ENCODE data around the gene DDAH1.

The DDAH1 gene

GRCh38 chr1:85462931-85463649 lies 1.9 kb downstream of the DDAH1 start:
- Histone ChIP-seq H3K4me3 (no peak overlapping the region), H3K9me3 (replicated peaks in 1 of 11) (peaks cover 13 to 26% (median 22%) of the 10 kb centered on the region in 11 experiments), H3K9ac (no peak overlapping the region), H3K36me3 (no peaks in the 10 kb centered on the region), H4K20me1 (no peaks in the 10 kb centered on the region), H3K4me2 (no peak overlapping the region), H3K27me3 (no peaks in the 10 kb centered on the region), H3K4me1 (no peaks in the 10 kb centered on the region), H3K27ac (no peak overlapping the region)
- TF ChIP-seq Cebpa-rat (IDR thresholded peaks at IDR 0.05): no peak

- no peak for TF ChIP-seq Cebpa-rat (IDR thresholded peaks at IDR 0.05)
- no peaks in the 10 kb centered on the region for H3K27me3 ChIP-seq
- no peak overlapping the region for H3K9ac ChIP-seq
- no peak overlapping the region for H3K27ac ChIP-seq
- no peak overlapping the region for H3K4me2 ChIP-seq
- no peak overlapping the region for H3K4me3 ChIP-seq
- no peaks in the 10 kb centered on the region for H3K36me3 ChIP-seq
- H4K20me1 ChIP-seq: no peaks in the 10 kb centered on the region
- H3K9me3 ChIP-seq (replicated peaks in 1 of 11): peaks cover 13 to 25% (median 22%) of the 10 kb centered on the region in 11 experiments
- no peaks in the 10 kb centered on the region for H3K4me1 ChIP-seq
Measured at GRCh38 chr1:85461216-85461918, 3.6 kb downstream of the DDAH1 start.

- Histone ChIP-seq H3K9ac (no peak overlapping the region), H3K27me3 (no peaks in the 10 kb centered on the region), H4K20me1 (no peaks in the 10 kb centered on the region), H3K4me1 (no peaks in the 10 kb centered on the region), H3K27ac (no peak overlapping the region), H3K4me3 (no peak overlapping the region), H3K36me3 (no peaks in the 10 kb centered on the region), H3K4me2 (no peak overlapping the region), H3K9me3 (replicated peaks in 1 of 11) (peaks cover 13 to 21% (median 18%) of the 10 kb centered on the region in 11 experiments)
- no peak for TF ChIP-seq Cebpa-rat (IDR thresholded peaks at IDR 0.05)
Measured at GRCh38 chr1:85460555-85461088, 4.3 kb downstream of the DDAH1 start.

- no peak overlapping the region for H3K9ac ChIP-seq
- H3K9me3 ChIP-seq (replicated peaks in 1 of 11): peaks cover 0 to 8% (median 5%) of the 10 kb centered on the region in 11 experiments; a peak in 20 of 22 replicates
- no peaks in the 10 kb centered on the region for H3K4me1 ChIP-seq
- H3K4me3 ChIP-seq: no peak overlapping the region
- H3K36me3 ChIP-seq: no peaks in the 10 kb centered on the region
- no peak for TF ChIP-seq Cebpa-rat (IDR thresholded peaks at IDR 0.05)
- H4K20me1 ChIP-seq: no peaks in the 10 kb centered on the region
- no peak overlapping the region for H3K4me2 ChIP-seq
- no peak overlapping the region for H3K27ac ChIP-seq
- H3K27me3 ChIP-seq: no peaks in the 10 kb centered on the region
Measured at GRCh38 chr1:85459290-85459689, 5.7 kb downstream of the DDAH1 start.

- Histone ChIP-seq H4K20me1 (no peaks in the 10 kb centered on the region), H3K4me3 (no peak overlapping the region), H3K27me3 (no peaks in the 10 kb centered on the region), H3K9ac (no peak overlapping the region), H3K27ac (no peak overlapping the region), H3K9me3 (replicated peaks in 1 of 11) (no peaks in the 10 kb centered on the region), H3K4me1 (no peaks in the 10 kb centered on the region), H3K4me2 (no peak overlapping the region), H3K36me3 (no peaks in the 10 kb centered on the region)
- no peak for TF ChIP-seq Cebpa-rat (IDR thresholded peaks at IDR 0.05)
Measured at GRCh38 chr1:85454214-85454613, 10.7 kb downstream of the DDAH1 start.

- no peak for TF ChIP-seq Cebpa-rat (IDR thresholded peaks at IDR 0.05)
- no peak overlapping the region for H3K4me2 ChIP-seq
Measured at GRCh38 chr1:85453640-85454194, 11.2 kb downstream of the DDAH1 start.

GRCh38 chr1:85452948-85453347 lies 12.0 kb downstream of the DDAH1 start:
- H3K9me3 ChIP-seq (replicated peaks in 1 of 11): no peaks in the 10 kb centered on the region
- H3K4me1 ChIP-seq: no peaks in the 10 kb centered on the region
- H3K9ac ChIP-seq: no peak overlapping the region
- H3K27ac ChIP-seq: no peak overlapping the region
- TF ChIP-seq Cebpa-rat (IDR thresholded peaks at IDR 0.05): no peak
- no peaks in the 10 kb centered on the region for H4K20me1 ChIP-seq
- H3K27me3 ChIP-seq: no peaks in the 10 kb centered on the region
- H3K4me2 ChIP-seq: no peak overlapping the region
- no peak overlapping the region for H3K4me3 ChIP-seq
- no peaks in the 10 kb centered on the region for H3K36me3 ChIP-seq

More at GRCh38 chr1:85453640-85454194, 11.2 kb downstream of the DDAH1 start:
- Histone ChIP-seq H3K4me1 (no peaks in the 10 kb centered on the region), H3K27me3 (no peaks in the 10 kb centered on the region), H3K27ac (no peak overlapping the region), H3K9ac (no peak overlapping the region), H3K9me3 (replicated peaks in 1 of 11) (no peaks in the 10 kb centered on the region), H4K20me1 (no peaks in the 10 kb centered on the region), H3K4me3 (no peak overlapping the region), H3K36me3 (no peaks in the 10 kb centered on the region)

- Histone ChIP-seq H3K27me3 (no peaks in the 10 kb centered on the region), H4K20me1 (no peaks in the 10 kb centered on the region), H3K9ac (no peak overlapping the region), H3K4me3 (no peak overlapping the region), H3K4me2 (no peak overlapping the region), H3K4me1 (no peaks in the 10 kb centered on the region), H3K9me3 (replicated peaks in 1 of 11) (no peaks in the 10 kb centered on the region), H3K36me3 (no peaks in the 10 kb centered on the region), H3K27ac (no peak overlapping the region)
- TF ChIP-seq Cebpa-rat (IDR thresholded peaks at IDR 0.05): no peak
Measured at GRCh38 chr1:85451236-85451830, 13.6 kb downstream of the DDAH1 start.

- Histone ChIP-seq H3K27ac (no peak overlapping the region), H3K9me3 (replicated peaks in 1 of 11) (no peaks in the 10 kb centered on the region), H3K4me2 (no peak overlapping the region), H3K36me3 (no peaks in the 10 kb centered on the region), H3K4me3 (no peak overlapping the region), H4K20me1 (no peaks in the 10 kb centered on the region), H3K4me1 (no peaks in the 10 kb centered on the region), H3K9ac (no peak overlapping the region), H3K27me3 (no peaks in the 10 kb centered on the region)
- TF ChIP-seq Cebpa-rat (IDR thresholded peaks at IDR 0.05): no peak
Measured at GRCh38 chr1:85450832-85451231, 14.1 kb downstream of the DDAH1 start.

All from BLaER1 treated with 17β-estradiol and CSF1 and Interleukin-3, amounts not matched to agents 10 nM and 100 nM (cell line).